Activated T-helper 1 cell treated with anti-CD3 and anti-CD28 coated beads, Interleukin-2, amount 50 U/mL, for 16 hours (primary cell): Measurements from ENCODE around the gene SEMA3B.
"Not testable (repeated sequence)": the region's sequence is repeated elsewhere in the genome, so short reads cannot be mapped to it uniquely, and the experiment has no call there.

ENCODE experiments used
- DNase-seq, 2 donors: peaks; one replicate each; pipeline ENCODE4 v3.0.0-alpha.2; 2020; ENCODE audit warnings: low read depth in 1 of 2, low spot score in 1 of 2

SEMA3B gene

GRCh38 chr3:50258029-50258680 is 10.8 kb upstream of the SEMA3B start:
- DNase-seq: no peak

- DNase-seq: no peak
These were observed 10.0 kb upstream of the SEMA3B start for GRCh38 chr3:50258979-50259378.

GRCh38 chr3:50259432-50260026 is 9.4 kb upstream of the SEMA3B start:
- DNase-seq: no peak

DNA sequence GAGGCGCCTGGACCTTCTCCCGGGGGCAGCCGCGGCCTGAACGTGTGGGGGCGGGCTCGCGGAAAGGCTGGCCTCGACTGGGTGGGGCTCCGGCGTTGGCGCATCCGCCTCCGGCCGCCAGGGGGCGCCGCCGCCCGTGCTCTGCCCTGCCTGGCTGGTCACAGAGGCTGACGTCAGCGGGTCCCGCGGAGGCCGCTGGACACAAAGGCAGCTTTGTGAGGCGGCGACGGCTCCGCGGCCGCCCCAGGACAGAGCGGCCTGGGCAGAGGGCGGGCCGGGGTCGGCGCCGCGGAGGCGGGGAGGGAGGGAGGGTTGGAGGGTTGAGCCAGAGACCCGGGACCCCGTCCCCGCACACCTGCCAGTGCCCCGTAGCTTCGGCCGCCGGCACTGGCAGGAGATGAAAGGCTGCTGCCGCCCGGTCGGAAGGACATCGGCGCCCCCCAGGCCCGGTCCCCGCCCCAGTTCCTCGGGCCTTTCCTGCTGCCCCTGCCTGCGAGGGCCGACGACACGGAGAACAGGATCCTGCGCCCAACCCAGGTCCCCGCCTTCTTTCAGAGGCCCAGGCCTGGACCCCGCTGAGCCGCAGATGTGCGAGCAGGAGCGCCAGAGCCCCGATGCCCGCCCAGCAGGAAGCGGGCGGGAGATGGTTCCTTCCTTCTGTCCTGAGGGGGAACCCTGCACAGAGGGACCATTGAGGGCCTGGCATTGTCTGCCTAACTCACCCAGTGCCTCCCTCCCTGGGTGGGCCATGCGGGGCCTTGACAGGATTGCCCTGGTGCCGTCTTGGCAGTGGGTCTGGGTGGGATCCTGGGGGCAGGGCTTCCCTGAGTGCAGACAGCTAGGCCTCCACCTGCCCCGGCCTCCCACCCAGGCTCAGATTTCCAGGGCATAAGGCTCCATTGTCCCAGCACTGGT is 8.7 kb upstream of the SEMA3B start:
- DNase-seq: peak; percentile 59 to 78

GRCh38 chr3:50260942-50261441 is 8.0 kb upstream of the SEMA3B start:
- DNase-seq: no peak

DNA sequence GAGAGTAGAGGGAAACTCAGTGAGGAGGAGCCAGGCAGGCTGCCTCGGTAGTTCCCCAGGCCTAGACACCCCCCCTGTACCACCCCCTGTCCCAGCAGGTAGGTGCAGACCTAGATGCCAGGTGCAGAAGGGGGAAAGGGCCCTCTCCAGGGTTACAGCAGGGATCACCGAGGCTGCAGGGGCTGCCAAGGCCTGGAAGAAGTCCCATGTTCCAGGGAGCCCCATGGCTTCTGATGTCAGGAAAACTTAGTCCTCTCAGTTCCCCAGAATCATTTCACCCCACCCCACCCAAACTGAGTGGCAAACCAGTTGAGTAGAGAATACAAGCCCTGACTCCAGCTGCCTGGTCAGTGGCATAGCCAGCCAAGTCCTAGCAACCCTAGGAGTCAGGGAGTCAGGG is 7.4 kb upstream of the SEMA3B start:
- DNase-seq: no peak

GRCh38 chr3:50262200-50262599 is 6.7 kb upstream of the SEMA3B start:
- not testable (repeated sequence) for DNase-seq

DNA sequence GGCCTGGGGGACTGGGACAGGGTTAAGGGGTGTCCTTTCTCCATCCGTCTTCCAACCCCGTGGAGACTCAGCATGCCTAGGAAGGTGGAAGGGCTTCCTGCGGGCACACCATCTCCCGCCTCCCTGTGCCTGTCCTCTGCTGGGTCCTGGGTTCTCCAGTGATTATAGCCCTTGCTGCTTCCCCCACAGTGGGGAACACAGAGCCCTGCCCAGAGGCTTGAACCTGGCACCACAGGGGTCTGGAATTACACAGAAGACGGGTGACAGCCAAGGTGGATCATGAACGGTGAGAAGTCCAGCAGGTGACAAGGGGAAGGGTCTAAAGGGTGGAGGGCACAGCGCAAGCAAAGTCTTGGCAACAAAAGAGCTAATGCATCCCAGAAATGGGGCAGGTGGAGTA is 6.2 kb upstream of the SEMA3B start:
- no peak for DNase-seq

GRCh38 chr3:50263478-50264382 is 5.2 kb upstream of the SEMA3B start:
- DNase-seq: no peak

- no peak for DNase-seq
These were observed 4.5 kb upstream of the SEMA3B start for GRCh38 chr3:50264383-50264963.

GRCh38 chr3:50264964-50265485 is 3.9 kb upstream of the SEMA3B start:
- no peak for DNase-seq

DNA sequence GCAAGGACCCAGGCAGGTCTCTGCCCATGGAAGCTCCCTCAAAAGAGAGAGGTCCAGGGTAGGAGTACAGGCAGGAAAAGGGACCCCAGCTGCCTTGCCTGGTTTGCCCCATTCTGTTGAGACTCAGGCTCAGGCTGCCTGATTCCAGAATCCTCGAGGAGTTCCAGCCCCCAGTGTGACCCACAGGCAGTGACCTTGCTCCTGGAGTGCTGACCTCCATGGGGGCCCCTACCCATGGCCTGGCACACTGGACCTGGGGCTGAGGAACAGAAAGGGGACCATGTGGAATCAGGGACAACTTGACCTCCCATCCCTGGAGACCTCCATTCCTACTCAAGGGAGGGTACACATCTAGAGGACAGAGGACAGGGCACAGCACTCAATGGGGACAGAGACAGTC is 3.4 kb upstream of the SEMA3B start:
- no peak for DNase-seq

- no peak for DNase-seq
These were observed 2.9 kb upstream of the SEMA3B start for GRCh38 chr3:50266017-50266416.

DNA sequence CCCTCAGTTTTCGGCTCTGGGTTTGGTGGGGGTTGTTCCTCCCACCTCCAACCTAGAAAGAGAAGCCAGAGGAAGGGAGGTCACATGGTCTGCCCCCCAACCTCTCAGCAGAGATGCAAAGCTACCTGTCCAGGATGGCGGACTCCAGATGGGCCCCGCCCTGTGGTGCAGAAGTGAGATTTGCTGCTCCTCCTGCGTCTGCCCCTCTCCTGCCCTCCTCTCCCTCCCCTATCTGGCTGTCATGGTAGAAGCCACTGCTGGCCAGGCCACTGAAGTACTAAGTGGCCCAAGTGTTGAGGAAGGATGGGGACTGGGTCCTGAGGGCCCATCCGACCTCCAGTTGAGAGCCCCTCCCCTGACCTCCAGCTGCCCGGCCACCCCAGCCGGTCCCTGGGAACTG is 2.1 kb upstream of the SEMA3B start:
- DNase-seq: no peak

DNA sequence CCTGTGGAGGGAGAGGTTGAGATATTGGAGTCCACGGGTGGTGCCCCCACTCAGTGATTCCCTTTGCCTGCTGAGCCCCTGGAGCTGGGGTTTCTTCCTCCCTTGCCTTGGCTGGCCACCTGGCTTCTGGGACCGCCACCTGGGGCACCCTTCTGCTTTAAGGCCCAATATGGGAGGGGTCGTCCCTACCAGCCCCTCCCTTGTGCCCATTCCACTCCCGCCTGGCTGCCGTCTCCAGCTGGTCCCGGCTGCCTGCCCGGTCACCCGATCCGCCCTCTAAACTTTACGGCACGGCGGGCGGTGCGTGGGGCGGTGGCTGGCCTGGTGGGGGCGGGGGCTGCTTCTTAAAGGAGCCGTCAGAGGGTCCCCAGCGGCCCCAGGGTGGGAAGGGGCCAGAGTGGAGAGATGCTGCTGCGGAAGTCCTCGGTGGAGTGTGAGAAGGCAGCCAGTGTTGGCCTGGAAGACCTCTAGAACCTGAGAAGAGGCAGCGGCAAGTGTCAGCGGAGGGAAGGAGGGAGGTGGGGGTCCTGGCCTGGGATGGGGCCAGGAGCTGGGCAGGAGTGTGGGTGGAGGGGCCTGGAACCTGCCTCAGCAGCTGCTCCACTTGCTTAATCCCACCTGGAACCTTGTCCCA is 1.6 kb upstream of the SEMA3B start:
- no peak for DNase-seq

DNA sequence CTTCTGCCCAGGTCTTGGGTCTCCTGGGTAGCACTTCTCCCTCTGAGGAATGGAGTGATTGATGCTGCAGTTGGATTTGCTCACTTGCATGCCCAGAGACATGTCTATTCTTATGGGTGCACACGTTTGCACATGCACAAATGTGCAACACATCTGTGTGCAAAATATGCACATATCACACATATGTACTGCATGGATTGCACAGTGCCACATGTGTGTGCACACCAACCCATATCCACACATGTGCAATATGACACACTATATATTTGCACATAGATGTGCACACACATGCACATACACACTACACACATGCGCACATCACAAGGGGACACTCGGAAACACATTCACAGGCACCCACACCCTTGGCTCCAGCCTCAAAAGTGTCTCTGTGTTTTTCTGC is 671 bp upstream of the SEMA3B start:
- no peak for DNase-seq

DNA sequence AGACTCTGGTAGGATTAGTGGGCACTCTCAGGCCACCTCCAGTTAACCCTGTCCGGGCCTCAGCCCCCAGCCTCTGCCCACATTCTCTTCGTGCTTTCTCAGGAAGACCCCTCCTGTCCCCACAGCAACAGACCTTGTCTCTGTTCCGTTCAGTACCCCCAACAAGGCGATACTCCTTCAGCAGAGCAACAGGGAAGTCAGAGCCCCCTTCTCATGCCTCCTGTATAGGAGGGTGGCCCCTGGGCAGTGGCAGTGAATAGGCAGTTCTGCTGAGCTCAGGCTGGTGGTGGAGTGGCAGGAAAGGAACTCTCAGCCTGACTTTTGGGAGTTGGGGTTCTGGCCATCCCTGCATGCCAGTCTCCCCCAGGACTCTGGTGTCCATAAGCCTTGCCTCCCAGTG is 513 bp downstream of the SEMA3B start:
- DNase-seq: no peak

DNA sequence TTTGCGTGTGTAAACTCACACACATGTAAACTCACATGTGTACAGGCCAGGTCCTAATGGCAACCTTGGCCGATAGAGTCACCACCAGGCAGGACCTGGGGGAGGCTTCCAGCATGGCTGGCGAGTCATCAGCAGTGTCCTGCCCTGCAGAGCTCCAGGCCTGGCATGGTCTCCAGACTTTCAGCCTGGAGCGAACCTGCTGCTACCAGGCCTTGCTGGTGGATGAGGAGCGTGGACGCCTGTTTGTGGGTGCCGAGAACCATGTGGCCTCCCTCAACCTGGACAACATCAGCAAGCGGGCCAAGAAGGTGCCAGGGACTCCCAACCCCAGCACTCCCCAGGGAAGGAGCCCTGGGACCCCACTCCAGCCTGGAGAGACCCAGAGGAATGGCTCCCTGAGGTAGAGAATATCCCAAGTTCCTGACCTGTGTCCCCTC is 1.0 kb downstream of the SEMA3B start:
- DNase-seq: no peak

DNA sequence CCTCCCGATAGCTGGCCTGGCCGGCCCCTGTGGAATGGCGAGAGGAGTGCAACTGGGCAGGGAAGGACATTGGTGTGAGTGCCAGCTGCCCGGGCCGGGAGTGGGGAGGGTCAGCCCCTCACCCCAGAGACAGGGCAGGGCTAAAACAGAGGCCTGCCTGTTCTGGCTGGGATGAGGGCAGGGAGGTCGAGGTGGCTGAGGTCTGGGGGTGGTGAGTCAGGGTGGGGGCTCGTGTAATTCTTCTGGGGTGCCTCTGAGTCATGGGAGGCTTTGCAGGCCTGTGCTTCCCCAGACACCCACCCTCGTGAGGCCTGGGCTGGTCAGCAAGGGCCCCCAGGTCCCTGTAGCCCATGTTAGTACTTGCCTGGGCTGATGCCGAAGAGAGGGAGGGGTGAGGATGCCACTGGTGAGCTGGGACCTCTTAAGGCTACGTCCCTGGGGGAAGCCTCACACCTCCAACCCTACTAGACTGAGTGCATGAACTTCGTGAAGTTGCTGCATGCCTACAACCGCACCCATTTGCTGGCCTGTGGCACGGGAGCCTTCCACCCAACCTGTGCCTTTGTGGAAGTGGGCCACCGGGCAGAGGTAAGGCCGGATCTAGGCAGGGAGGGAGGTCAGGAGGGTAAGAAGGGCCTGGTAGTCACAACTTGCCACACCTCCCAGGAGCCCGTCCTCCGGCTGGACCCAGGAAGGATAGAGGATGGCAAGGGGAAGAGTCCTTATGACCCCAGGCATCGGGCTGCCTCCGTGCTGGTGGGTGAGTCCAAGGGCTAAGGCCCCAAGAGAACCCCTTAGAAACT is 1.7 kb downstream of the SEMA3B start:
- no peak for DNase-seq
